GM18907 (cell line): ENCODE data around the gene SRGN.

ENCODE experiments used
- ATAC-seq: cut with Tn5 transposase; IDR thresholded peaks from one replicate; pipeline ENCODE4 v1.9.1; 2021; ENCODE audit warnings: mild to moderate bottlenecking, moderate library complexity; ENCODE audit not compliant: unreplicated experiment

Gene SRGN

GRCh38 chr10:69060127-69060798, 27.6 kb upstream of the SRGN start:
- no peak for ATAC-seq

- peak; percentile 60 for ATAC-seq
Observed at GRCh38 chr10:69061305-69062161, 26.4 kb upstream of the SRGN start.

DNA sequence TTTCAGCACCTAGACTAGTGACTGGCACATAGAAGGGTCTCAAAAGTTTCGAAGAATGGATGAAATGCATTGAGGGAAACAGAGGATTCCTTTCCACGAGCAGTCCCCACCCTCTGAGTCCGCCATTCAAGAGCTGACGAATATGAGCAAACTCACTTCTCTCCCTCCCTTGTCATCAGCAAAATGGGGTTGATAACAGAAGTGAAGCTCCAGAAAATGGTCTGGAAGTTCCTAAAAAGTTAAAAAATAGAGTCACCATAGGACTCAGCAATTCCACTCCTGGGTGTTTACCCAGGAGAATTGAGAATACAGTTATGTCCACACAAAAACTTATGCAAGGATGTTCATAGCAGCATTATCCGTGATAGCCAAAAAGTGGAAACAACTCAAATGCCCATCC, 25.0 kb upstream of the SRGN start:
- ATAC-seq: no peak

DNA sequence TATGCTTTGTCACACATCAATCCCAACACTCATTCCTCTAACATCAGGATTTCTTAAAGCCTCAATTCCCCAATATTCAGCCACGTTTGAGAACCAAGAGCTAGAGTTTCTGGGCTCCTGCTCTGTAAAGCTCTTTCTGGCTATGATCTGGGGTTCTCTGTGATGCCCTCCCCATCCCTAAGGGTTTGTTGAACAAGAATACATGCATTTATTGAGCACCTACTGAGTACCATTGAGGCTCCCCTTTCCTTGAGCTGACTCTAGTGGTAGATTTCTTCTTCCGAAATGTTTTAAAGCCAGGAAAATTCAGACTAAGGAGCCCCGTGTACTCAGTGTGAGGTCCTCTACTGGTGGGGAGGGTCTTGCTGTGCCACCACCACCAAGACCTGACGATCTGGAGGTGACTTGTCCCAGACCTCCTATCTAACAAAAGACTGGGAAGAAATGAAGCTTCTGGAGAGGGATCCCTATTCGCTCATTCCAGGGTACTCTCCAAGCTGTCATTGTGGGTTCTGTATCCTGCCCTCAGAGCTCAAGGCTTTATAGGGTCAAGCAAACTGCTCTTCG, 23.1 kb upstream of the SRGN start:
- no peak for ATAC-seq

DNA sequence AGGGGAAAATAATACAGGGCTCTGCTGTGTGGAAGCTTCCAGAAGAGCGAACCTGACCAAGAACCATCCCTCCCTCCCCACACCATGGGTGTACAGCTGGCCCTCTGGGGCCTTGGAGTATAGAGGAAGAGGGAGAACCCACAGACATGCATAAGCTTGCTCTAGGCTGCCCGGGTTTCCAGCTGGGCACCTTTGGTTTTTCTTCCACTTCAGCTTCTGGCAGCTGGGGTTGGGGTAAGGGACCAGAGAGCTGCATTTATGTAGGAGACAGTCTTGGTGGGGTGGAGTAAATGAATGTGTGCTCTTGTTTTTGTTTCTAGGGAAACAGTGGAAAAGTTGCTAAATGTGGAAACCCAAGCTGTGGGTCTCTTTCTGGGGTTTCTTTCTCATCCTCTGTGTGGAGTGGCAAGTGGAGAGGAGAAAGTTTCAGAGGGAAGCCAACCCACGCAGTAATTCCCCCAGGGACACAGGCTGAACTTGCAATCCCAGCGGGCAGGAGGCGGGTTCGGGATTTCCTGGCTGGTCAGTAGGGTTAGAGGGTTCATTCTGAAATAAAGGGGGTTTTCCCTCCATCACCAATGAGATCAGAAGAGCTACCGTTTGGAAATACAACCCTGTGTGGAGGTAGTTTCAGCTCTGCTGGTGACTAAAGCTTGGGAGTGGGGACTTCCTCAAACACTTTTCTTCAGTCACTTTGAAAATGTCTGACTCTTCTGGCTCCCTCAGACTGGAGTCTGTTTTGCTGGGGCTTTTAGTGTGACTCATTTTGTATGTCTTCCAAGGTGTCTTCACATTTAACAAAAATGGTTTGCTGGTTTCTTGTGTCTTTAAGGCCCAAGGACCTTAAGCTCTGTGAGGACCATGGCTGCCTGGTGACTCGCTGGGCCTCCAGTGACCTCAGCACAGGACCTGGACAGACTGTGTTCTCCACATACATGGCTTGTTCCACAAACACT, 22.2 kb upstream of the SRGN start:
- peak; percentile 47 for ATAC-seq

GRCh38 chr10:69067189-69067588, 20.7 kb upstream of the SRGN start:
- no peak for ATAC-seq

GRCh38 chr10:69068549-69068948, 19.4 kb upstream of the SRGN start:
- no peak for ATAC-seq

GRCh38 chr10:69069090-69070042, 18.5 kb upstream of the SRGN start:
- ATAC-seq: no peak

DNA sequence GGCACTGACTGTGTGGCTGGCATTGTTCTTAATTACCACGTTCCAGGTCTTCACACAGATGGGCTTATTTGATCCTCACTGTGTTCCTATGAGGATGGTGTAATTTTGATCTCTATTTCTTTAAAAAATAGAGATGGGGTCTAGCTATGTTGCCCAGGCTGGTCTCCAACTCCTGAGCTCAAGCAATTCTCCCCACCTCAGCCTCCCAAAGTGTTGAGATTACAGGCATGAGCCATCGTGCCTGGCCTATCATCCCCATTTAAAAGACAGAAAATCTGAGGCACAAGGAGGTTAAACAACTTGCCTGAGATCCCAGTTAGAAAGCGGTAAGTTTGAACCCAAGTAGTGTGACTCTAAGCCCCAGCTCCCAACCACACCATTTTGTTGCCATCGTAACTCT, 17.0 kb upstream of the SRGN start:
- ATAC-seq: no peak

GRCh38 chr10:69071610-69072009, 16.3 kb upstream of the SRGN start:
- ATAC-seq: no peak

DNA sequence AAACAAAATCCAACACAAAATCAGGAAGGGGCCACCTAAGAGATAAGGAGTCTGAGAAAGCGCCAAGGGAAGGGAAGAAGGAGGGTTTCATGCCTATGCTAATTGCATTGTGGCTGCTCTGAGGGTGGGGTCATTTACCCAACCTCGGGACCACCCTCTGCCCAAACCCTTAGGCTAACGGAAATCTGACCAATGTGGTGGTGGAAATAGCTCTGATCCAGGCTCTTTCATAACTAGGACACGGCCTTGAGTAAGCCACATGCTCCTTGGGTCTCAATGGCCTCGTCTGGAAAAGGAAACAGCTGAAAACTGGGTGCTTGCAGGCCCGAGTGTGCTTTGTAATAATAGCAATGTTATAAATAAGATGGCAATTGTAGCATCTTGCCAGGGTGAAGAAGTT, 14.9 kb upstream of the SRGN start:
- no peak for ATAC-seq

- no peak for ATAC-seq
Observed at GRCh38 chr10:69073736-69074364, 14.1 kb upstream of the SRGN start.

DNA sequence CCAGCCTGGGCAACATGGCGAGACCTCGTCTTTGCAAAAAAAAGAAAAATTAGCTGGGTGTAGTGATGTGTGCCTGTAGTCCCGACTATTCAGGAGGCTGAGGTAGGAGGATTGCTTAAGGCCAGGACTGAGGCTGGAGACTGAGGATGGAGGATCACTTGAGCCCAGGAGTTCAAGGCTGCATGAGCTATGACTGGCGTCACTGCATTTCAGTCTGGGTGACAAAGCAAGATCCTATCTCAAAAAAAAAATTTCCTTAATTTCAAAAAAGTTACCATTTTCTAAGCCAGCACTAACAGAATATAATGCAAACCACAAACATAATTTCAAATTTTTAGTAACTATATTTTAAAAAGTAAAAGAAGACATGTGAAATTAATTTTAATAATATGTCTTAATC, 13.4 kb upstream of the SRGN start:
- no peak for ATAC-seq

DNA sequence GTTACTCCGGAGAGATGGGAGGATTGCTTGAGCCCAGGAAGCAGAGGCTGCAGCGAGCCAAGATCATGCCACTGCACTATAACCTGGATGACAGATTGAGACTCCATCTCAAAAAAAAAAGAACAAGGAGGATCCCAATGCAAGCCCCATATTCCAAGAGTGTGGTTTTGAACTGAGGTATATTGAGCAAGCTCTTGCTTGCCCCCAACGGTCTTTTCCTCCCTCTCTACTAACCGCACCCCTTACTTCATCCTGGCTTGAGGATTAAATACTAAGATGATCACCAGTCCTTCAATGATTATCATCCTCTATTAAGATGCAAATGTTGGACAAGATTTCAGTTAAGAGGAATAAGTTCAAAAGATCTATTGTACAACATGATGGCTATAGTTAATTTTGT, 12.5 kb upstream of the SRGN start:
- ATAC-seq: no peak

GRCh38 chr10:69078311-69078710, 9.6 kb upstream of the SRGN start:
- ATAC-seq: no peak

- ATAC-seq: no peak
Observed at GRCh38 chr10:69080226-69080625, 7.7 kb upstream of the SRGN start.

DNA sequence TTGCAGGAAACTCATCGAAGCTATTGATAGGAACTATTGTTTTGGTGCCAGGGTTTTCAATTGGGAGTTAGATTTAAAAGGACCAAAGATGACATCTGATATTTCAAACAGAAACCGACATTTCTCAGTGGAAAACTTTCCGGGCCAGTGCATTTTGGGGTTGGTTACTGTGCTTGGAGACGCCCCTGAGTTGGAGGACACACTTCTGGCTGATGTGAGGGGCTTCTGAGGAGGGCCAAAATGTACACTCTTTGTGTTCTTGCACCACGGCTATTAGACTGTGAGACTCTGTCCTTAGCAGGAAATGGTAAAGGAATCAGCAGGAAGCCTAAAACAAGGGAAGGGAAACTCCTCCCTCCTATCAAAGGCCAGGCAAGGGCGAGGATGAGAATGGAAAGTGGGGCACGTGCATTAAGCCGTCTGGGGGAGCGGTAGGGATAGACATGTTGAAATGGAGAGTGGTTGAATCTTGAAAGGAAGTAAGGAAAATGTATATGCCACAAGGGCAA, 1.8 kb upstream of the SRGN start:
- ATAC-seq: no peak

DNA sequence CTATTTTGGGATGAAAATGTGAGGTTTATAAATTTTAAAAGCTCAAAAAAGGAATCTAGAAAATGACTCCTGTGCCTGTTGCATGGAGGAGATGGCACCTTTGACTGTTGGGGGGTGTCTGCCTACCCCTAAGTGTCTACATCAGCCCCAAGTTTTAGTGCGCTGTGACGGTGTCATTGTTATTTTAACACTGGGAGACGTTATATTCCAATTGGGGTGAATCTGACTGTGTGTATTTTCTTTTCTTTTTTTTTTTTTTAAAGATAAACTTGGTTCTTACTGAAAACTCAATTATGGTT, 517 bp downstream of the SRGN start:
- ATAC-seq: no peak

- ATAC-seq: no peak
Observed at GRCh38 chr10:69088801-69089501, 1.0 kb downstream of the SRGN start.
